ENCODE results near the gene RAB36. TPM values are rescaled to one million over a fixed set of nuclear protein-coding genes. Genes with fewer than 3 reads are reported as not detected.

RAB36 gene
- total and polyA plus RNA-seq, 4 donors, result 0.22 to 0.56 (median 0.37) TPM

- no peak for TF ChIP-seq REST (IDR thresholded peaks at IDR 0.05)
These were observed 16.1 kb upstream of the RAB36 start (continued) for GRCh38 chr22:23129149-23129548.

- Histone ChIP-seq H3K9ac (ENCODE audit: low read depth in 1 of 2, low read length in 2 of 2) (no peak overlapping the region), H3K9me3 (ENCODE audit: control insufficient read depth in 4 of 4, low read length in 3 of 4) (no peaks in the 10 kb centered on the region), H3K27me3 (ENCODE audit: control insufficient read depth in 4 of 4, insufficient read depth in 4 of 4, low read length in 3 of 4) (no peaks in the 10 kb centered on the region), H3K4me1 (ENCODE audit: control insufficient read depth in 4 of 4, insufficient read depth in 4 of 4, low read length in 3 of 4) (peaks cover 0 to 4% (median 0%) of the 10 kb centered on the region in 4 donors), H3K27ac (ENCODE audit: low read depth in 1 of 2, low read length in 2 of 2) (no peak overlapping the region), H3K36me3 (ENCODE audit: control insufficient read depth in 4 of 4, insufficient read depth in 3 of 4, low read depth in 1 of 4, low read length in 3 of 4) (no peaks in the 10 kb centered on the region), H3K4me3 (ENCODE audit: low read depth in 1 of 3, low read length in 3 of 3) (no peak overlapping the region)
- DNase-seq (ENCODE audit: low spot score), result no peak
- 52% methylated on average over 3 of the region's 3 CpGs for WGBS
- TF ChIP-seq HNF4G (IDR thresholded peaks at IDR 0.05) (no peak), RAD21 (IDR thresholded peaks at IDR 0.05) (no peak), NR2F2 (IDR thresholded peaks at IDR 0.05) (no peak), FOXA1 (IDR thresholded peaks at IDR 0.05) (no peak), HNF4A (conservative IDR thresholded peaks at IDR 0.05) (no peak), CTCF (IDR thresholded peaks at IDR 0.05; ENCODE audit: low read depth, low read length, missing input control) (no peak), RXRA (IDR thresholded peaks at IDR 0.05) (no peak), EGR1 (IDR thresholded peaks at IDR 0.05; ENCODE audit: low read depth in 2 of 2) (no peak), YY1 (IDR thresholded peaks at IDR 0.05) (no peak), GABPA (IDR thresholded peaks at IDR 0.05 in 1 of 2, conservative IDR thresholded peaks at IDR 0.05 in 1 of 2) (no peak), TAF1 (conservative IDR thresholded peaks at IDR 0.05) (no peak), JUND (IDR thresholded peaks at IDR 0.05) (no peak), REST (IDR thresholded peaks at IDR 0.05) (no peak), FOXA2 (IDR thresholded peaks at IDR 0.05) (no peak)
- TF ChIP-seq, protein P1, sequence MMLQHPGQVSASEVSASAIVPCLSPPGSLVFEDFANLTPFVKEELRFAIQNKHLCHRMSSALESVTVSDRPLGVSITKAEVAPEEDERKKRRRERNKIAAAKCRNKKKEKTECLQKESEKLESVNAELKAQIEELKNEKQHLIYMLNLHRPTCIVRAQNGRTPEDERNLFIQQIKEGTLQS (IDR thresholded peaks at IDR 0.05), result no peak
- TF ChIP-seq, protein P2, sequence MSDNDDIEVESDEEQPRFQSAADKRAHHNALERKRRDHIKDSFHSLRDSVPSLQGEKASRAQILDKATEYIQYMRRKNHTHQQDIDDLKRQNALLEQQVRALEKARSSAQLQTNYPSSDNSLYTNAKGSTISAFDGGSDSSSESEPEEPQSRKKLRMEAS (IDR thresholded peaks at IDR 0.05), result no peak
These were observed 14.6 kb upstream of the RAB36 start for GRCh38 chr22:23130697-23131096.

Data from liver (tissue), 9 donors.